Measurements from ENCODE around the gene CHD5. TPM values are rescaled to one million over a fixed set of nuclear protein-coding genes. Genes with fewer than 3 reads are reported as not detected.

CHD5 gene
- polyA plus RNA-seq, 5 donors = 0.07 to 0.31 (median 0.21) TPM

DNA sequence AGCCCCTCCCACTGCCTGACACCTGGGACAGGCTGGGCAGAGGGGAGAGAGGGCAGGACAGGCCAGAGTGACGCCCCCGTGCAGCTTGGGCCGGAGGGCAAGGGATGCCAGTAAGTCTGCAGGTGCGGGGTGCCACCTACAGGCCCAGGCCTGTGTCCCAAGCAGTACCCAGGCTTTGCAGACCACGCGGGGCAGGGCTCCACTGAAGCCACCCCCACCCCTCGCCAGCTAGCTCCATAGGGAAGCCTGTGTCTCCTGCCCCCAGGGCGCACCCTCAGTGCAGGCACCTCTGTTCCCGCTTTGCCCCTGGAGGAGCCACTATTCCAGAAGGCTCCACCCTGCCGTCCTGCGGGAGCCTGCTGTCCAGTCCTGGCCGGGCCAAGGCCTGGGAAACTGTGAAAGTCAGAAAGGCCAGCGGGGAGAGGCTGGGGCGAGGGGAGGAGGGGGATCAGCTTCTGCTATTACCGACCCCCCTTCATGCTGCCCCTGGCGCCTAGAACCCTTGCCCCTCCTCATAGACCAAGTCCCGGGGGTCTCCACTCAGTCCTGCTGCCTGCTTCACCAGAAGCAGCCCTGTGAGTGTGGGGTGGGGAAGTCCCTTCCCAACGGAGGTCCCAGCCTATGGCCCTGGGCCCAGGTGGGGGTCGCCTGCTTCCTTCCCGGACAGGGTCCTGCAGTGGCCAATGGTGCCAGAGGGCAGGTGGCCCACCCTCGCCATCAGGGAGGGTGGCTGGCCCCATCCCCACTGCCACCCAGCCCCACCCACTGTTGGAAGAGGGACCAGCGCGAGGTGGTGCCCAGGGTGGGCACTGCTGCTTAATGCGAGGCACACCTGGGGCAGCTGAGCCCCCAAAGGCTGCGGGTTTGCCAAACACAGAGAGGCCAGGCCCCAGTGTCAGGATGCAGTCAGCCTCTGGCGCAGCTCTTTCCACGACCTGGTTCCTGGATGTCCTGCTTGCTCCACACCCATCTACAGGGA, 80.0 kb downstream of the CHD5 start:
- DNase-seq = no peak

DNA sequence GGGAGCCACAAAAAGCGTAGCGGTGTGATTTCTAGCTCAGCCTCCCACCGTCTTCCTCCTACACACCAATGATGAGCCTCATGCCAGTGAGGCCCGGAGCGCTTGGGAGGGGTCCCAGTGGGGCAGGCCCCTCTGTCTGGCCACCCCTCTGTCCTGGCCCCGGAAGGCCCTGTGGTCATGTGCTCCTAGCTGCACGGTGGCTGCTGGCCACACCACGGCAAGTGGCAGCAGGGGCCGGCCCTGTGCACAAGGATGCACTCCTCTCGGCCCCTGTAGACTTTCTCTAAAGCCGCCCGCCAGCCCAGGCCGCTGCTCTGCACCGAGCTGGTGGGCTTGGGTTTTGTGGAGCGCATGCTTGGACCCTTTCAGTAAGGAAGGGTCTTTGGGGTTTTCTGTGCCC, 80.8 kb downstream of the CHD5 start:
- no peak for DNase-seq

DNA sequence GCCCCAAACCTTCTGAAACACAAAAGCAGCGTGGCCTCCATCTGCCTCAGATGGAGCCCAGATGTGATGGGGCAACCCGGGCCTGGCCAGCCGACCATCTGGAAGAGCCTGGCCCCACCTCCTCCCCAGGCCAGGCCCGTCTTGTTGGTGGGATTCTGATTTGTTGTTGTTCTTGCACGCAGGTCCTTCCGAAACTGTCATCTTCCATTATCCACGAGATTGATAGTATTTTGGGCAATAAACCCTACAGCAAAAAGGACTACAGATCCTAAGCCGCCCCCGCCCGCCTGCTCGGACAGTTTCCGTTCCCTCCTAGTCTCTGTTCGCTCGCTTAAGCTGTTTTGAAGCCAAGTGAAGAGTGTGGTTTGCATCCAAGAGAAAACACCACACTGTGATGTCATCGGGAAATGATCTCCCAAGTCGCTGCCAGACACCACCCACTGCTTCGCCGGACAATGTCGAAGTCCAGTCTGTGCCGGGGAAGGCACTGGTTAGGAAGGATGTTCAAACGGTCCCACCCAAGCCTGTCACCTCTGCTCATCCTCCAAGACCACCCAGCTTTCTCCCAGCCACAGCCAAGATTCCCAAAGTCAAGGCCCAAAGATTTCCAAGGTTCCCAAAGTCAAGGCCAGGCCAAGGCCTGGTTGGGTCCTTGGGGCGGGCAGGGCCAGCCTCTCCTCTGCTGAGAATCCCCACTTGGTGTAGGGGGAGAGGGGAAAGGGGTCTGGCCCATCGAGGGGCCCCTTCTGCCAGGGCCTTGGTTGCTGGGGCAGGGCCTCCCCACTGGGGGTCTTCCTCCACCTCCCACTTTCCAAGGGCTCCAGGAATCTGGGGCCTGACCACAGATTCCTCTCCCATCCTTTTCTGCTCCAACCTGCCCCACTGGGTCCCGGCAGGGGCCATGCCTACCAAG, 81.6 kb downstream of the CHD5 start:
- no peak for DNase-seq

DNA sequence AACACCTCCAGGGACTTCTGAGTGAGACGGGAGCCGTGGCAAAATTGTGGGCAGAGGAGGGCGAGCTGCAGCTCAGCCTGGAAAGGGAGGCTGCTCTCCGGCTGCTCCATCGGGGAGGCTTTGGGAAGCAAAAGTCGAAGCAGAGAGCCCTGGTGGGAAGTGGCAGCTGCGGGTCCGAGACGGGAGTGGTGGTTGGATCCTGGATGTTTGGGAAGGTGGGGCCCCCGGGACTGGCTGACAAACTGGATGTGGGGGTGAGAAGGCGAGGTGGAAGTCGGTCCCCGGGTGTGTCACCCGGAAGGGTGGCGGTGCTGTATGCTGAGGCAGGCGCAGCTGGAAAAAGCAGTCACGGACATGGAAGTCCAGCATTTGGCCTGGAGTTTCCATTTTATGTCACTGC, 82.3 kb downstream of the CHD5 start:
- no peak for DNase-seq

DNA sequence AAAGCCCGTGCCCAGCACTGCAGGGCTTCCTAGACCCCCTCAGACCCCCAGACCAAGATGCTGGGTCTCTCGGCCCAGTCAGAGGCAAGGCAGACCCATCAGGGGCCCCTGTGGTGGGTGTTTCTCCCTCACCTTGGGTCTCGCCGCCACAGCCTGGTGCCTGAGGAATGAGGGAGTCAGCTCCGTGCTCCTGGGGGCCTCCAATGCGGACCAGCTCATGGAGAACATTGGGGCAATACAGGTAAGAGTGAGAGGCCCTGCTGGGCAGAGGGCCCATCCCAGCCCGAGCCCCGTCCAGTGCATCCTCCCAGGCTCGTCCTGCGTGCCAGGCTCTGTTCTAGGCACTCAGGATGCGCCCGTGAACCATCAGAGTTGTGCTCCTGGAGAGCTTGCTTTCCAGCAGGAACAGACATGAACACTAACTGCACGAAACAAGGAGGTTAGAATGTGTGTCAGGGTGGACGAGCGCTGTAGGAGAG, 83.0 kb downstream of the CHD5 start:
- no peak for DNase-seq

DNA sequence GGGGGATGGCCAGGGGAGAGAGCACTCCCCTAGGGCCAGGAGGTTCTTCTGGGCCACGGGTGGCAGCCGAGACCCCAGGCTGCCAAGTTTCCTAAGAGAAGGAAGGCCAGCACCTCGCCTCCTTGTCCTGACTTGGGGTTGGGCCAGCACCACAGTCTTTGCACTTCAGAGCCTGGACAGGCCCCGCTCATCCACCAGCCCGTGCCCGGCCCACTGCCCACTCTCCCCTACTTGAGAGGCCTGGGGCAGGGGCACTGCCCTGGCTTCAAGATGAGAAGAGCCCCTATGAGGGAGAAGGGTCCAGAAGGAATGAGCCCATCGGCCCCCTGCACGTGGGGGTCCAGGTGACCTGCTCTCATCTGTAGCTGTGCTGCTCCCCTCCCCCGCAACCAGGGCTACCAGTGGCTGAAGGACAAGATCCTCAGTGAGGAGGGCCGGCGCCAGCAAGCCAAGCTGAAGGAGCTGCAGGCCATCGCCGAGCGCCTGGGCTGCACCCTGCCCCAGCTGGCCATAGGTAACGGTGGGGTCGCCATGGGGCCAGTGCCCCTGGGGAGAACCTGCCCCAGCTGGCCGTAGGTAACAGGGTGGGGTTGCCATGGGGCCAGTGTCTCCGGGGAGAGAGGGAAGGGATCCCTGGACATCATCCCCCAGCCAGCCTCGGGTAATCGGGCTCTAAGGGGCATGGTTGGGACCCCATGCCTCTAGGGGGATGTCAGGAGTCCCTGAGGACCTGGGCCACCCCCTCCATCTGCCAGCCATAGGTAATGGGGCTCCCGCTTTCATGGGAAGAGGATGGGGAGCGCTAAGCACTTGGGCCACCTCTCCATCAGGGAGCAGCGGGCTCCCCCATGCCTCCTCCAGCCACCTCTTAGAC, 83.6 kb downstream of the CHD5 start:
- no peak for DNase-seq

DNA sequence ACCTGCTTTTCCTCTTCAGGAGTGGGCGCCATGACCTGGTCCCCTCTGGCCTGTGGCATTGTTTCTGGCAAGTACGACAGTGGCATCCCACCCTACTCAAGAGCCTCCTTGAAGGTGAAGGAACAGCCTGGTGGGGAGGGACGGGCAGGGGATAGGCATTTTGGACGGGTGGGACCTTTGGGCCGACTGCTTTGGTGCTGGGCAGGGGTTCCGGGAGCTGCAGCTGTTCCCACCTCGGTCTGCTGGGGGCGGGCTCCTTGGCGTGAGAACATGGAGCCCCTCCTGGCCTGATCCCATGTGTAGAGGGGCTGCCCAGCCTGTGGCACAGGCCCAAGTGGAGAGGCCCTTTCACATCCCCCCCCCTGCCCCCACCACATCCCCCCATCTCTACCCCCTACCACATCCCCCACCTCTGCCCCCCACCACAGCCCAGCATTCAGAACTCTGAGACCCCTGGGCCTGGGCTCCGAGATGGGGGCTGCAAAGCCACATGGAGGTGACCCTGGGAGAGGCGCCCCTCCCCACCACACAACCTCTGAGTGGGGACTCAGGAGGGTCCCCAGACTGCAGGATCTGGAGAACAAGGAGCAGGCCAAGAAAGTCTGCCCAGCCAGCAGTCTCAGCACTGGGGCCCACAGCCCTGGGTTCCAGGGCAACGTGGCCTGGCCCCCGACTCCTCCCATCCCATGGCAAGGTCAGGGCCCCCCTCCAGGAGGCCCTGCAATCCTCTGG, 84.4 kb downstream of the CHD5 start:
- DNase-seq = no peak

DNA sequence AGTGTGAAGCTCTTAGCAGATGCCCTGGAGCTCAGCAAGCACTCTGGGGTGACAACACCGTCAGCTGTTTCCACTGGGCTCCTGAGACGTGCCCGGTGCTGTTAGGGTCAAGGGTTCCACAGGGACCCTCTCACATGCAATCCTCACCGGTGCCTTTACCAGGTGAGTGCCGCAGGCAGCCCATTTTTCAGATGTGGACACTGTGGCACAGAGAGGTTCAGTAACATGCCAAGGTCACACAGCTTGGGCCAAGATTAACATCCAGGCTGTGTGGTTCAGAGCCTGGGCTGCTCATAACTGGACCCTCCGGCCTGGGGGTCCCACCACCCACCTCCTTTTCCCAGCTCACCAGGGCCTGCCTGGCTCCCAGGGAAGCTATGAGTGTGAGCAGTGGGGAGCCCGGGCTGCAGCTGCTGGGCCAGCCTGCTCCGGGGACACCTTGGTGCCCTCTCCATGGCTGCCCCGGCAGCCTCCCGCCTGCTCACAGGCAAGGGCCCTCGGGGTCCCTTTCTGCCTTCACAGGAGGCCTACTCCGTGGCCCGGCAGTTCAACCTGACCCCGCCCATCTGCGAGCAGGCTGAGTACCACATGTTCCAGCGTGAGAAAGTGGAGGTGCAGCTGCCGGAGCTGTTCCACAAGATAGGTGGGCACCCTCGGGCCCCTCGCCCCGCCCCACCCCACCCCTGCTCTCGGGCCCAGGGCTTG, 85.2 kb downstream of the CHD5 start:
- no peak for DNase-seq

DNA sequence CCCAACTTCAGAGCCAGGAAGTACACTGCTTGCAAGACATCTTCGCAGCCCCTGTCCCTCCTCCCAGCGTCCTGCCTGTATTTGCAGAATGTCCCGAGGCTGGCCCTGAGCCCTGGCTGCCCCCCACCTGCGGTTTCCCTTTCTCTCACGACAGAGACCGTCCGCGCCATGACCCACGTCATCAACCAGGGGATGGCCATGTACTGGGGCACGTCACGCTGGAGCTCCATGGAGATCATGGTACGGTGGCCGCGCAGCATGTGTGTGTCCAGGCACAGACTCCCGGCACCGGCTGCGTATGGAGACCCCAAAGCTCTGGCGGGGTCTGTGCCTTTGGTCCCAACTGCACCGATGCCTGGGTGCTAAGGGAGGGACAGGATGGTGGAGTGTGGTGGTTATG, 85.9 kb downstream of the CHD5 start:
- DNase-seq = no peak

DNA sequence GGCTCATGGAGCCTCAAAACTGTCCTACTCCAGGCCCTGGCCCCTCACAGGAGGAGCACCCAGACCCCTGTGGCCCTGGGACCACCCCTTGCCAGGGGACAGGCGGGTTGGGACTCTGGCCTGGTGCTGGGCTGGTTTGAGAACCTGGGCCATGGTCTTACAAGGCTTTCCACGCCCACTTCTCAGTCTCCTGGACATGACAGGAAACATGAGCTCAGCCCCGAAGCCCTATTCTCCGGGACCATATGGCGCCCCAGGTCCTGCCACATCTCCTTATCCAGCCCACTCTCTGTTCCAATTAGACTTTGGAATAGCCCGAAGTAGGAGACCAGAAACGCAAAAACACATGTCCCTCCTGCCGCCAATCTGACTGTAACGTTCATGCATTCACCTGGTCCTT, 86.5 kb downstream of the CHD5 start:
- no peak for DNase-seq

DNA sequence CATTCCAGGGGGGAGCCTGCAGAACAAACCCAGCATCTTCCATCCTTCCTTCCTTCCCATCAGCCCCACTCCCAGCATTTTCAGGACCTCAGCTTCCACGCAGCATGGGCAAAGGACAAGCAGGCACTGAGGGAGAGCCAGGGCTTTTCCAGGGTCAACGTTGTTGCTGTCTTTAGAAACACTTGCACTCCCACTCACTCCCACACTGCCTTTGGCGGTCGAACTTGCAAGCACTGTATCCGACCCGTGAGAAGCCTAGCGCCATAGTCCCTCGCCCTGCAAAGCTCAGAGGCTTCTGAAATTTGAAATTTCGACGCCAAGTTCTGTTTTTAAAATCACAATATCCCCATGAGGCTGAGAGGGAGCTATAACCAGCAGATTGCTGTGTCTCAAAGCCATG, 87.0 kb downstream of the CHD5 start:
- no peak for DNase-seq

DNA sequence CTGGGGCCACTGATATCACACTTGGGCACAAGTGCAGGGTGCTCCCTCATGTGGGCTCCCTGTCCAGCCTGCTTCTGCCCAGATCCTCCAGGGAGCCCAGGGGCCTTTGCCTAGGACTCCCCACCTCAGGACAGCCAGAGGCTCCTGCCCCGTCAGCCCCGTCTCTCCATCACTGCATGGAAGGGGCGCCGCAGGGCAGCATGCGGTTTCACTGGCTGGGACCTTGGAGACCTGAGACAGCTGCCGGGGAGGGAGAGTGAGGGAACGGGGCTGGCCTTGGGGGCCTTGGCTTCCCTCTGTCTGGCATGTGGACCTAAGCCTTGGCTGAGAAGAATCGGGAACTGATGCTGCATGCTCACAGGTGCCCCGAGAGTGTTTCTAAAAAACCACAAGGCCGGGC, 87.9 kb downstream of the CHD5 start:
- no peak for DNase-seq

DNA sequence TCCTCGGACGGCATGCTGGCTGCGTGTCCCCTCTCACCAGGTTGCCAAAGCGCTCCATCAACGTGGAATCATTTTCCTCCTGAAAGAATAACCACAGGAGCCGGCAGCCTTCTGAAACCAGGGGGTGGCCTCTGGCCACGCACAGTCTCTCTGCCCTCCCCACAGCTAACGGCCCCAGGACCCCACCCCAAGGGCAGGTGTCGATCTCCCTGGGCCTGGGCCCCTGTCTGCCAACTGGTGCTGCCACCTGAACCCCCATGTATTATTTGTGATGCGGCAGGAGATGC, 88.4 kb downstream of the CHD5 start:
- DNase-seq = no peak

DNA sequence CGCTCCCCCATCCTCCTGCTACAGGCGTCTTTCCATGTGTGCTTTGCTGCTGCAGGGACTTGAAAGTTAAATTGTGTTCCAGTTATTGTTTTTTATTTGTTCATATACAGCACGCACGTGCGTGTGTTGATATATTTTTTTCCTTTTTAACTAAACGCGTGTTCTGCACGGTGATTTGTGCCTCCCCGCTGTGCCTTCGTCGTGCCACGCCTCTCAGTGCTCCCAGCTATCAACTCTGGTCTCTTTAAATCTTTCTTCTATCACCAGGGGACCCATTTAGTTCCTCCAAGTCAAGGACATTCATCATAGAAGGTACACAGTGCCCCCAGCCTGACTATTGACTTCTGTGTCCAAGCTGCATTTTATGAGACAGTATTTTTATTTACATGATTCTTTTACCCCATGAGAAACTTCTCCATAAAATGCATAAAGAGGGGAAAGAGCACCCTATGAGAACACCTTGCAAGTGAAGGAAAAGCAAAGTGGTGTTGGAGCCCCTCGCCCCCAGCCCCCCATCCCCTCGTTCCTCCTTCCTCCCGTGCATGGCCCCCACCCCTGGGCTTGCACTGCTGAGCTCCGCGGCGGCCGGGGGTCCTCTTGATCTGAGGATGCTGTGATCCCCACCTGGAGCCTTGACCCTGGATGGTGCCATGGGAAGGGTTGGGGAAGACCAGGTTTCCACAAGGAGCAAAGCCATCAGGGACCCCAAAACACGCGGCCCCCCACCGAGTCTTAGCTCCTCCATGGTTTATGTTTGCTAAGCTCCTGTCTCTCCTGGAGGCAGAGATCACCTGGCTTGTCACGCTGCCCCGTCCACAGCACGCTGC, 88.9 kb downstream of the CHD5 start:
- no peak for DNase-seq

DNA sequence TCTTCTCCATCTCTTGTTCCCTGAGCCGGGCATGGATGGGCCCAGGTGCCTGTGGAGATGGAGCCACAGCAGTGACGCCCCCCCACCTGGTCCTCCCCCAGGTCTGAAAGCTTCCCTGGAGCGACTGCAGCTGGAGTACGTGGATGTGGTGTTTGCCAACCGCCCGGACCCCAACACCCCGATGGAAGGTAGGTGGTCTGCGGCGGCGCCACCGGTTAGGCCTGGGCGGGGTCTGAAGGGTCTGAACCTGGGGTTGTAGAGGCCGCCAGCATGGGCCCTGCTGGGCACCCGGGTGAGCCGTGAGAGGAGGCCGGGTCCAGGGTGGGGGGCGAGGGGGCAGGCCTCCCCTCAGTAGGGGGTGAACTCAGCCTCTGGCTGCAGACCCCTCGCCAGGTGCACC, 89.8 kb downstream of the CHD5 start:
- no peak for DNase-seq

DNA sequence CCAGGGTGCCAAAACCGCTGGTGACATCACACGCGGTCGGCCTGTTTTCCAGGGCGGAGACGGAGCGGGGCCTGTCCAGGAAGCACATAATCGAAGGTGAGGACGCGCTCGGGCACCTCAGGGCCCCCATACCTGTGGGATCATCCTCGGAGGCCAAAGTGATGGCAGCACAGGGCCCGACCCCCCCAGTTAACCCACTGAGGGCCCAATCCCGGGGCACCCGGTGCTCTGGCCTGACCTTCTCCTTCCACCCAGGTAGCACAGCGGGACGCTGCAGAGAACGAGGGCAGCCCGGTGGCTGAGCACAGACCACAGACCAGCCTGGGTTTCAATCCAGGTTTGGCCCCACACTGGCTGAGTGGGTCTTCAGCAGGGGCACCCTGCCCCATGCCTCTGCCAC, 91.2 kb downstream of the CHD5 start:
- DNase-seq = no peak

DNA sequence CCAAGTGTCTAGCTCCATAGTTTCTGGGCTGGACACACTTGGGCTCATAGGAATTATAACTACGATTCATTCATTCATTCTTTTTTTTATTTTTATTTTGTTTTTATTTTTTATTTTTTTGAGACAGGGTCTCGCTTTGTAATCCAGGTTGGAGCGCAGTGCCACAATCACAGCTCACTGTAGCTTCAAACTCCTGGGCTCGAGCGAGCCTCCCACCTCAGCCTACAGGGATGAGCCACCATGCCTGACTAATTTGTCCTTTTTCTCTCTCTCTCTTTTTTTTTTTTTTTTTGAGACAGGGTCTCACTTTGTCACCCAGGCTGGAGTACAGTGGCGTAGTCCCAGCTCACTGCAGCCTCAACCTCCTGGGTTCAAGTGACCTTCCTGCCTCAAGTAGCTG, 92.2 kb downstream of the CHD5 start:
- DNase-seq = no peak

DNA sequence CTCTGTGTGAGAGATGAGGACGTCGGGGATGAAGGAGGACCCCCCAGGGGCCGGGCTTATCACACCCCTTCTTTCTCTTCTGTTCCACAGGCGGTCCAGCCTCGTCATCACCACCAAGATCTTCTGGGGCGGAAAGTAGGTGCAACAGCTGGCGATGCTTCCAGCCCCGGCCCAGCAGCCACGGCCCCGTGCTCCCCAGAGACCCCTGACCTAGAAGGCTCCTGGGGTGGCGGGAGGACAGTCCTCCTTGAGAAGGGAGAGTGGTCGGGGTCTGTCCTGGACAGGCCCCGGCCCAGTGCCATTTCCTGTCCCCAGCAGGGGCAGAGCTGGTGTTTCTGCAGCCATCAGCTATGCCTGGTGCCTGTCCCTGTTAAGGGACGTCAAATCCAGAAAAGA, 92.7 kb downstream of the CHD5 start:
- DNase-seq = no peak

DNA sequence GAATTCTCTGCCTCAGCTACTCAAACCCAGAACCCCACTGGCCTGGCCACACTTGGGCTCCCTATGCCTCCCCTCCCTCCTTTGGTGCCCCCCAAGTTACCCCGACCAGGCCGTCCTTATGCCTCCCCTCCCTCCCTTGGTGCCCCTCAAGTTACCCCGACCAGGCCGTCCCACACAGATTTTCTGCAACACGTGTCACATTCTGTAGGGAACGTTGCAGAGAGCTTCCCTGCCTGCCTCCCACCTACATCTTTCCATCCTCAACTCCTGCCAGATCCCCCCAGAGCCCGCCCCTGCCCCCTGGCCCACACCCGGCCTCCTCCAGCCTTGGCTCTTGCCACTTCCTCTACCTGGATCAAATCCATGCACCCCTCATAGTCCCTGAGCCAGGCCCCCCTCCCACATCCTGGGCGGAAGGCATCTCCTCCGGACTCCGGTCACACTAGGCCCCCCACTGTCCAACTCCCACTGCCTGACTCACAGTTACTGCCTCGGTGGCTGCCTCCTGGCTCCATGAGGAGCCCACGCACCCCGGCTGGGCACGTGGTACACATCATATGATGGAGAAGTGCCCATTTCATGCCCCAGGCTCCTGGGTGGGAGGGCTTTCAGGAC, 93.3 kb downstream of the CHD5 start:
- DNase-seq = no peak
